RPMI7951 (cell line): ENCODE measurements around the gene AMIGO3. TPM values are rescaled to one million over a fixed set of nuclear protein-coding genes. Genes with fewer than 3 reads are reported as not detected.
"Not testable (repeated sequence)": the region's sequence is repeated elsewhere in the genome, so short reads cannot be mapped to it uniquely, and the experiment has no call there.

Experiments used
- DNase-seq: peaks from one replicate; pipeline ENCODE4 v3.0.0-alpha.2; 2012; ENCODE audit warnings: low read depth
- total RNA-seq: library from RNA; depleted of rRNA; stranded (reverse); fragments of >200 nt; shearing (Covaris generic); gene quantifications from 2 replicates; pipeline ENCODE4 v1.2.3, GENCODE V29; 2014

AMIGO3 gene
- total RNA-seq, 1 experiment from 2014 or later, result 1.1 TPM

DNA sequence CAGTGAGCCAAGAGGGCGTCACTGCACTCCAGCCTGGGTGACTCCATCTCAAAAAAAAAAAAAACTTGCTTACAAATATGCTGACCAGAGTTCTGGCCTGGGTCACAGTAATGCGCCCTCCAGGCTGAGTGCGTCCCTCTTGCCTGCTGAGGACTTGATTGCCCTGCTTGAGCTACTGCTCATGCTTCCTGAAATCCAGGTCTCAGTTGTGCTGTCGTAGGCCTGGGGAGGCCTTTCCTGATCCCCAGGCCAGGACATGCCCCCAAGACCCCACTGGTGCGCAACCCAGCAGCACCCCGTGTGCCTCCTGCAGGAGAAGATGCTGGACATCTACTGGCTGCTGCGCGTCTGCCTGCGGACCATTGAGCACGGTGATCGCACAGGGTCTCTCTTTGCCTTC, 7.3 kb downstream of the AMIGO3 start:
- DNase-seq, result no peak

DNA sequence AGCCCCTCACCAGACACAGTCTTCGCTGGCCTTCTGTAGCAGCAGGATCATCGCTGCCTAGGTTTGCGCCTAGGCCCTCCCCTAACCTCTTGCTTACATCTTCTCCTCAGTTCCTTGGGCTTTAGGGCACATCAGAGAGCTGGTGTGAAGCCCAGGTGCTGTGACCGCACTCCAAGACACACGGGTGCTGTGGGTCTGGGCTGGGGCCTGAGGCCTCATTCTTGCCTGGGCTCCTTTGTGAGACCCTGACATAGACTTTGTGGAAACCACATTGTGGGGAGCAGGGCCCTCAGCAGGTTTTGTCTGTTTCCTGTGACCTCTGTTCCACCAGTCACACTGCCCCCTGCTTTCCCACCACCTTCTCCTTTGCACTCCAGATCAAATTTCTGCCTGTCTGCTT, 8.0 kb downstream of the AMIGO3 start:
- DNase-seq, result no peak

DNA sequence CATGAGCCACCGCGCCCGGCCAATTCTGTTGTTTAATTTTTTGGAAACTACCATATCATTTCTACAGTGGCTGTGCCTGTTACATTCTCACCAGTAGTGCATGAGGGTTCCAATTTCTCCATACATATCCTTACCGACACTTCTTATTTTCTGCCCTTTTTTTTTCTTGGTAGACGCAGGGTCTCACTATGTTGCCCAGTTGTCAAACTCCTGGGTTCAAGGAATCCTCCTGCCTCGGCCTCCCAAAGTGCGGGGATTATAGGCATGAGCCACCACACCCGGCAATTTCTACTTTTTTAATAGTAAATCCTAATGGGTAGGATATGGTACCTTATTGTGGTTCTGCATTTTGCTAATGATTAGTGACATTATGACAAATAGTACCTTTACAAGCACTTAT, 9.6 kb downstream of the AMIGO3 start:
- DNase-seq, result no peak

DNA sequence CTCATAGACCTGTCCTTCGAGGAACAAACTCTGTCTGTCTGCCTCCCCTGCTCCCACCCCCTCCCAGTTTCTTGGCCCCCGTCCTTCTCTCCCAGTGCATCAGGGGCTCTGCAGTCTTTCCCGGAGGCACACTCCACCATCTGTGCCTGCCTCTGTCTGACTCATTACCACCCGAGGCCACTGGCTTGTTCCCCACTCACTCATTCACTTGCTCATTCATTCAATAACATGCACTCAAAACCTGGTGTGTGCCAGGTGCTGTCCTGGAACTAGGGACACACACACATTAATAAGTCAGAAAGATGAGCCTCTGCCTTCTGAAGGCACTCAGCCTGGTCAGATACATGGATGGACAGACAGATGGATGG, 12.4 kb downstream of the AMIGO3 start:
- DNase-seq, result peak; percentile 67

DNA sequence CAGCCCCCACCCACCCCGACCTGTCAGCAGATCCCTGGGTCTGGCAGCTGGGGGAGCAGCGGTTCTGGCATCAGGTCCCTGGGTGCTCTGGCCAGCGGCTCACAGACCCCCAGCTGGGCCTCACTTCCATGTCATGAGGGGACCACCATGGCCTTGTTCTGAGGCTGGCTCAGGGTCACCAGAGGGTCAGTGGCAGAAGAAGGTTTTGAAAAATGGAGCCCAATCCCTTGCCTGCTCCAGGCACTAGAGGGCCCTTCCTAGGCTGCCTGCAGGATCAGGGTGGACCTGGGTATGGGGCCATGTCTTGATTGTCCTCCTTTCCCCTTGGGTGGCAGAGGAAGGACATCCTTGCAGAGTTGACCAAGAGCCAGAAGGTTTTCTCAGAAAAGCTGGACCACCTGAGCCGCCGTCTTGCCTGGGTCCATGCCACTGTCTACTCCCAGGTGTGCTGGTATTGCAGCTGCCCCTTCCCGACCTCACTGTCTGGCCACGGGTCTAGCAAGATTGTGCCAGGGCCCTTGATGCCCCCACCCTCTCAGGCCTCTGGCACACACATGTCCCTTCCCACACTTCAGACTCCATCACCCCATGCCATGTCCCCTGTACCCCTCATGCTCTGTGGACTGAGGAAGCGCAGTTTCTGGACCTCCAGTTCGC, 12.9 kb downstream of the AMIGO3 start:
- no peak for DNase-seq

- no peak for DNase-seq
Measured at GRCh38 chr3:49705390-49705960, 14.0 kb downstream of the AMIGO3 start.

- DNase-seq, result no peak
Measured at GRCh38 chr3:49704629-49705028, 14.9 kb downstream of the AMIGO3 start.

DNA sequence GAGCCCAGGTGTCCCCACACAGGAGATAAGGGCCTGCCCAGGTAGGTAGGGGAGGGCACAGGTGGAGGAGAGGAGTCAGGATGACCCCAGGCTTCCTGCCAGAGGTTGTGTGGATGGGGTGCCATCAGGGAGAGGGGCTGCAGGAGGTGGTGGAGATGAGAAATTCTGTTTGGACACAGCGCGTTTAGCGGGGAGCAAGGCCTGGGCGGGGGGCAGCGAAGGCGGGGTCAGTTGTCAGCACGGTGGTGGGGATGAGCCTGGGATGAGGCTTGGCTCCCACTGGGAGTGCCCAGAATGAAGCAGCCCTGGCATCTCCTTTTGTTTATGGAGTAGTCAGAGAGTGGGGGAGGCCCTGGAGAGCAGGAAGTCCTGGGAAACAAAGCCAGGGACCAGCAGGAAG, 15.5 kb downstream of the AMIGO3 start:
- DNase-seq, result no peak

GRCh38 chr3:49703443-49703927, 16.0 kb downstream of the AMIGO3 start:
- DNase-seq, result peak; percentile 62

DNA sequence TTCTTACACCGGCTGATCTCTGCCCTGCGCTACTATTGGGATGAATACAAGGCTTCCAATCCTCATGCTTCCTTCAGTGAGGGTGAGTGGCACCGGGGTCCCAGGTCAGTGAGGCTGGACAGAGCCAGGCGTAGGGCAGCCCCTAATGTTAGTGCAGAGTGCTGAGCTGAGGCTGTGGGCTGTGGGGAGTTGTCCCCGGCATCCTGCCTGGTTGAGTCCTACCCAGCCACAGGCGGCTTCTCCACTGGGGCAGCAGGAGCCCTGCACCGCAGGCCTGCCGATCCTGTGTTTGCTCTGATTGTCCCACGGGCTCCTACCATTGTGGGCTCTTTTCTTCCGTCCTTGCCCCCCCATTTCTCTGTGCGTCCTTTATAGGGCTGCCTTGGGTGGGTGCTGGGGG, 16.8 kb downstream of the AMIGO3 start:
- no peak for DNase-seq

GRCh38 chr3:49701388-49702077, 18.0 kb downstream of the AMIGO3 start:
- DNase-seq, result no peak

DNA sequence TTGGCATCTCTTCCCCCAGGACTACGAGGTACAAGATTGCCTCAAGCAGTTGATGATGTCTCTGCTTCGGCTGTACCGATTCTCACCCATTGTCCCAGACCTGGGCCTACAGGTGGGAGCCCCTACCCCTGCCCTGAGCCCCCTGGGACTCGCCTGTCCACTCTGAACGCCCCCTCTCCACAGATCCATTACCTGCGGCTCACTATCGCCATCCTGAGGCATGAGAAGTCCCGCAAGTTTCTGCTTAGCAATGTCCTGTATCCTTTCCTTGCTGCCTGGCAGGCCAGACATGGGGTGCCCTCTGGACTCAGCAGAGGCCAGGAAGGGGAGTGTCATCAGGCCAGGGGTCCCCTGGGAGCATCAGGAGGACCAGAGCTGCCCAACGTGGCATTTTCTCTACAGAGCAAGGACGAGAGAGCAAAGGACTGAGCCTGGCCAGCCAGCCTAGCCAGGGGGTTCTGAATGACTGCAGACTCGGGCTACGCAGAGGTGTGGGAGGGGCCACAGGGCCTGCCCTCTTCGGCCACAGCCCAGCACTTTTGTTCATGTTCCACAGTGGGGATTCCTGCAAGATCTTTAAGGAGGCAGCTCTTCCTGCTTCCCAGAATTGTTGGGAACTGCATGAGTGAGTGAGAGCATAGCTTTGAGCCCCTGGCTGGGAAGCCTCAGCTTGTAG, 18.9 kb downstream of the AMIGO3 start:
- no peak for DNase-seq

DNA sequence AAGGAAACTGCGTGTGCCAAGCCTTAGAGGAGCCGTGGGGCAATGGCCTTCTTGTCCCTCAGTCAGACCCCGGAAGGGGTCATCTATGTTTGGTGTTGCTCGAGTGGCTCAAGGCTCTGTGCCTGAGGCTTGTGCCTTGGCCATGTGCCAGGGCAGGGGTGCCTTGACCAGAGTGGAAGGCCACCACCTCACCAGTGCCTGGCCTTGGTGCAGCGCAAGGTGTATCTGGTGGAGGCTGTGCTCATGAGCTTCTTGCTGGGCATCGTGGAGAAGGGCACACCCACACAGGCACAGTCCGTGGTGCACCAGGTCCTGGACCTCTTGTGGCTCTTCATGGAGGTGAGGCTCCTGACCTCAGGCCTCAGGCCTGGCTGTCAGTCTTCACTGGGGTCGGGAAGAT, 19.5 kb downstream of the AMIGO3 start:
- DNase-seq, result no peak

- no peak for DNase-seq
Measured at GRCh38 chr3:49699281-49699979, 20.1 kb downstream of the AMIGO3 start.

- not testable (repeated sequence) for DNase-seq
Measured at GRCh38 chr3:49695350-49696015, 24.0 kb downstream of the AMIGO3 start.

- not testable (repeated sequence) for DNase-seq
Measured at GRCh38 chr3:49694409-49695070, 24.9 kb downstream of the AMIGO3 start.

- DNase-seq, result not testable (repeated sequence)
Measured at GRCh38 chr3:49691481-49691880, 28.0 kb downstream of the AMIGO3 start.

DNA sequence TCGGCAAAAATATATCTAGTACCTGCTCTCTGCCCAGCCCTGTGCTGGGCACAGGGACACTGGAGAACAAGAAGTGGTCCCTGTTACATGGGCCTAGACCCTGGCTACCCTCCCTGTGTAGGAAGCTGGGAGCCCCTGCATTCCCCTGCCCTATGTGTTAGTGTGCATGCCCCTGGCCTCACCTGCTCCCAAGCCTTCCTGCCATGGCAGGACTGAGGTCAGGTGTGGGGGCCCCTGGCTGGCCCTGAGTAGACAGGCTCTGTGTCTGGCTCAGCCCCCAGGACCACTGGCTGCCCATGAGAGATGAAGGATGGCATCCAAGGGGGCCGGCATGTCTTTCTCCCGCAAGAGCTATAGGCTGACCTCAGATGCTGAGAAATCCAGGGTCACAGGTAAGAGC, 28.6 kb downstream of the AMIGO3 start:
- not testable (repeated sequence) for DNase-seq

DNA sequence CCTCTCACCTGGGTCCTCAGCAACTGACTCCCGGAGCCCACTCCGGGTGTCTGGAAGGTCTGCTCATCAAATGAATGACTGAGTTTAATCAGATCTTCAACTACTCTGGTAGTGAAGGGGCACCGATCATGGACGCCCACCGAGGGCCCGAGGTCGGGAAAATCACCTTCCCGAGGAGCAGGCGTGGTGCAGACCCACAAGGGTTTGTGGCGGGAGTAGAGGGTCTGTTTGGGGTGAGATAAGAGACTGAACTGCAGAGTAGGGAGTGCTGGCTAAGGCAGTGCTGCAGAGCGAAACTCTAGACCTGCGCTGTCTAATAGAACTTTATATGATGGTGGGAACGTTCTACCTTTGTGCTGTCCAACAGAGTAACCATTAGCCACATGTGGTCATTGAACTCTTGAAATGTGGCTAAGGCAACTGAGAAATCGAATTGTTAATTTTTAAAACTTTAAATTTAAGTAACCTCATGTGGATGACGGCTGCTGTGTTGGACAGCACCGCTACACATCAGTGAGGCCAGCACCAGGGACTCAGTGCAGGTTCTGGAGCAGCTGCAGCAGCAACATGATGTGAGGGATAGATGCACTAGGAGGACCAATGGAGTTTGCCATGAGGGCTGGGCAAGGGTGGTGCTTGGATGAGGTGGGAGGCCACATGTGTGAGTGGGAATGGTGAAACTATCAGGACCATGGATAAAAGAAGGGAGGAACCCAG, 29.4 kb downstream of the AMIGO3 start:
- DNase-seq, result not testable (repeated sequence)
